ENCODE results near the gene FUT9.
"Not testable (repeated sequence)": the region's sequence is repeated elsewhere in the genome, so short reads cannot be mapped to it uniquely, and the experiment has no call there.

The FUT9 gene

GRCh38 chr6:96186094-96186493 is 170.3 kb downstream of the FUT9 start:
- DNase-seq (ENCODE audit: low read depth in 3 of 3): no peak

DNA sequence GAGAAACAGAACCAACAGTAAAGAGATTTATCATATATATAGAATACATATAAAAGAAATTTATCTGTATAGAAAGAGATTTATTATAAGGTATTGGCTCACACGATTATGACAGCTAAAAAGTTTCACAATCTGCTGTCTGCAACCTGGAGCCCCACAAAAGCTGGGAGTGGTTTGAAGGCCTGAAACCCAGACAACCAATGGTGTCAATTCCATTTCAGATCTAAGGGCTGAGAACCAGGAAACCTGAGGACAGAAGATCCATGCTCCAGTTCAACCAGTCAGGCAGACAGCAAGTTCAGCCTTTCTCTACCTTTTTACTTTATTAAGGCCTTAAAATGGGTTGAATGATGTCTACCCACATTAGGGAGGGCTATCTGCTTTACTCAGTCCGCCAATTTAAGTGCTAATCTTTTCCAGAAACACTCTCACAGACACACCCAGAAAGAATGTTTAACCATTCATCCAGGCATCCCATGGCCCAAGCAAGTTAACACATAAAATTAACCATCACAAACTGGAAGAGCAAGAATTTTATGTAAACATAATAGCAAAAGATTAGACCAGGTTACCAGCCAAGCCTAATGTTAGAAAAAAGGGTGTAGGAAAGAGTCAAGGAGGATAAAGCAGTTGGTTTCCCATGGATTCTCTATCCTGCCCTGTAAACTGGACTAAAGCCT is 170.9 kb downstream of the FUT9 start:
- no peak for DNase-seq (ENCODE audit: low read depth in 3 of 3)

GRCh38 chr6:96194675-96195074 is 178.9 kb downstream of the FUT9 start:
- no peak for DNase-seq (ENCODE audit: low read depth in 3 of 3)

DNA sequence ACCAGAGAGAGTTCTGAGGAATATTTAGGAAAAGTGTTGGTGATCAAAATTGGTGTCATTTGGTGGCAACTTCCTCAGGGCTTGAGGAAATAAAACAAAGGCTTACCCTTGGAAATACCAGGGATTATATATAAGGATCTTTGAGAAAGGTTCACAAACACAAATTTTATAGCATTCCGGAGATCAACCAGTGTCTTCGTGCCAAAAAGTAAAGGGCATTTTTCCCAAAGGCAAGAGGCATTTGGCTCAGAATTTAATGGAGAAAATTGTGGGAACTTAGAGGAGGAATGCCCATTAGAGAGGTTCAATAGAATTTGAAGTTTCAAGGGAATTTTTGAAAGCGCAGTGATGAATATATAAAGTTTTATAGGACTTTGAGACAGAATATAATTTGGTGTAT is 179.5 kb downstream of the FUT9 start:
- no peak for DNase-seq (ENCODE audit: low read depth in 3 of 3)

GRCh38 chr6:96196633-96197032 is 180.9 kb downstream of the FUT9 start:
- DNase-seq (ENCODE audit: low read depth in 3 of 3): no peak

DNA sequence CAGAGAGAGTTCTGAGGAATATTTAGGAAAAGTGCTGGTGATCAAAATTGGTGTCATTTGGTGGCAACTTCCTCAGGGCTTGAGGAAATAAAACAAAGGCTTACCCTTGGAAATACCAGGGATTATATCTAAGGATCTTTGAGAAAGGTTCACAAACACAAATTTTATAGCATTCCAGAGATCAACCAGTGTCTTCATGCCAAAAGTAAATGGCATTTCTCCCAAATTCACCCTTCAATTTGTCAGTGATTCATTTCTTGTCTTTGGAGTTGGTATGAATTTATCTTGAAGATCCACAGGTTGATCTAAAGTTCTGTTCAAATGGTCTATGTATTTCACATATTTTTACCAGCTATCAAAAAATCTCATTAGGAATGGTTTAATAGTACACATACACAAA is 181.5 kb downstream of the FUT9 start:
- DNase-seq (ENCODE audit: low read depth in 3 of 3): no peak

- DNase-seq (ENCODE audit: low read depth in 3 of 3): no peak
Measured at GRCh38 chr6:96202571-96202970, 186.8 kb downstream of the FUT9 start.

DNA sequence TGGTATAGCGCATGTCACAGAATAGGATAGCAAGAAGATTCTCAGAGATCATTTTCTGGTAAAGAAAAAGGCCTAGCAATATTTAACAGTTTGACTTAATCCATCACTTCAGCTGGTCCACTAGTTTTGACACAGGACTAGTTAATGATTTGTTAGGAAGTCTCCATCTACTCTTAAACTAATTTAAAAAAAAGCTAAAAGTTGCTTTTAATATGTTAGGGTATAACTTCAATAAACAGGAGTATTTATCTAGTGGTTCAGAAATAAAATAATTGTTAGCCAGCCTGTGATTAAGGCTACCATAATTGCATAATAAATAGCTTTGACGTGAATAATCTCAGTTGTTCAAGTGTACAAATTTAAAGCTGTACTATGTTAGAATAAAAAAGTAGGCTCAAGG is 195.6 kb downstream of the FUT9 start:
- DNase-seq (ENCODE audit: low read depth in 3 of 3): no peak

DNA sequence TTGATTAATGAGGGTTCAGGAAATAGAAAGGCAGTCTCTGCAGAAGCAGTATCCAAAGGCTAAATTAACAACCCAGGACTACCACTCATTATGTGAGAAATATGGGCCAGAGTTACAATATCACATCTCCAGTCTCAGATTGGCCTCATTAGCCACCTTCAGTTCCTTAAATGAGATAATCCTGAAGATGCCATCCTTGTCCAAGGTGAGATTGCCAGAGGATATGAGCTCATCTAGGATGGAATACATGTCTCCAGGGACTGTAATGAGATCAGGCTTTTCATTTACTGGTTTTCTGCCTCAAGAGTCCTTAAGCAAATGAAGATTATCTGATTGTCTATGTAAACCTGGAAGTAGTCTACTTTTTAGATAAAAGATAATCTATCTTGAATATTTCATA is 196.3 kb downstream of the FUT9 start:
- no peak for DNase-seq (ENCODE audit: low read depth in 3 of 3)

- DNase-seq (ENCODE audit: low read depth in 3 of 3): no peak
Measured at GRCh38 chr6:96213784-96214183, 198.0 kb downstream of the FUT9 start.

- DNase-seq (ENCODE audit: low read depth in 3 of 3): no peak
Measured at GRCh38 chr6:96223695-96224094, 207.9 kb downstream of the FUT9 start.

DNA sequence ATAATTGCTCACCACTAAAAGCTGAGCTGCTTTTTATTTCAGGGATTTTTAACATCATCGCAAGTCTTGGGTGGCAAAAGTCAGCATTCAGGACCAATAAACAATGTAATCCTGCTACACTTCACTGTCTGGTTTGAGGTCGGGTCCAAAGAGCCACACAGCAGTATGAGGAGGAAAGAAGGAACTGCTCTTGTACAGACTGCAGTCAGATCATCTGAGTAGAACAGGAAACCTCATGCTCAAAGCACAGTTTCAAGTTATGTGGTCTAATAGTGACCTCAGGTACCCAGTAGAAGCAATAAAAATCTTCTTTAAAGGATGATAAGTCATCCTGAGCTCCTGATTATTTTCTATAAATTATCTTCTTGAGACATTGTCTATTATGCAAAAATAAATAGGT is 211.4 kb downstream of the FUT9 start:
- DNase-seq (ENCODE audit: low read depth in 3 of 3): no peak

DNA sequence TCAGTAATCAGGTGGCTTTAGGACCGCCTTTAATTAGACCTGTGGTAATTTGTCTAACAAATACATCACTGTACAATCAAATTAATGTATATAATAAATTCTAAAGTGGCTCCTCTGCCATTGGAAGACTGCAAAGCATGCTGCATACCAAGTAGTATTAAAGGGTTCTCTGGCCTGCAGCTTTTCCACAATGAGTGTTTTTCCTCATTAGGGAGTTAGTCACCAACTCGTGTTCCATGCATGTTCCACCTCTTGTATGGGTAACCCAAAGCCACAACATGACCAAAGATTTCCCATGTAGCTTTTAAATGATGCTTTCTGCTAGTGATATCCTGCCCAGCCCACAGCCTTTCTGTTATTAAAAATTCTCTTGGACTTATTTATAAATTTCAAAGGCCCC is 218.7 kb downstream of the FUT9 start:
- DNase-seq (ENCODE audit: low read depth in 3 of 3): no peak

GRCh38 chr6:96235927-96236326 is 220.2 kb downstream of the FUT9 start:
- no peak for DNase-seq (ENCODE audit: low read depth in 3 of 3)

GRCh38 chr6:96236471-96236870 is 220.7 kb downstream of the FUT9 start:
- no peak for DNase-seq (ENCODE audit: low read depth in 3 of 3)

GRCh38 chr6:96237638-96238347 is 222.0 kb downstream of the FUT9 start:
- DNase-seq (ENCODE audit: low read depth in 3 of 3): no peak

GRCh38 chr6:96246563-96246962 is 230.8 kb downstream of the FUT9 start:
- DNase-seq (ENCODE audit: low read depth in 3 of 3): no peak

DNA sequence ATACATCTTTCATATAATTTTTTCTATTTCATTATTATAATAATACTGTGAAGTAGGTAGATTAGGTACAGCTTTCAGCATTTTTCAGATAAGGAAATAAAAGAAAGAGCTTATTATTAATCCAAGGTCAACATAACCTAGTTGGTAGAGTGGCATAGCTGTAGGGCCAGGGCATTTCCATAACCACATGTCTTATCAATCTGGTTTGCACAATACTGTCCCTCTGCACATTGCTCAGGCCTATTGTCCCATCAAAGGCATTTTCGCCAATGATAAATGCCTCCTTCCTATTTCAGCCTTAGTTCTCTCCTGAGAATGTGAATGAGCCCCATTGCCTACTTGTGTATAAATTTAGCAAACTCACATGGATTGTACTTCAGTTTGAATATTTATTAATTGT is 234.0 kb downstream of the FUT9 start:
- DNase-seq (ENCODE audit: low read depth in 3 of 3): no peak

DNA sequence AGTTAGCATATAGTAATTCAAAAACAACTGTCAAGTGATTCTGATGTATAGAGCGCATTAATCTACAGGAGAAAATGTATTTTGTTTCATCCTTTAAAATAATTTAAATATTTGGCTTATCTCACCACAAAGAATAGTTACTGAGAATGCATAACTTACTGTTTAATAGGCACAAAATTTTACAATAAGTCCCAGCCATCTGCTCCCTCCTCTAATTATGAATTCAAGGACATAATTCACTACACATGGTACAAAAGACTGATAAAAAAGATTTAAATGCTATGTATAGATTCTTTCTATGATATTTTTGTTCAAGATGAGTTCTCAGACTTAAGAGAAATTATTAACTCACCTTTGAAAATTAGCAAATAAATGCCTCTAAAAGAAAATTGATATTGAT is 242.0 kb downstream of the FUT9 start:
- DNase-seq (ENCODE audit: low read depth in 3 of 3): no peak

DNA sequence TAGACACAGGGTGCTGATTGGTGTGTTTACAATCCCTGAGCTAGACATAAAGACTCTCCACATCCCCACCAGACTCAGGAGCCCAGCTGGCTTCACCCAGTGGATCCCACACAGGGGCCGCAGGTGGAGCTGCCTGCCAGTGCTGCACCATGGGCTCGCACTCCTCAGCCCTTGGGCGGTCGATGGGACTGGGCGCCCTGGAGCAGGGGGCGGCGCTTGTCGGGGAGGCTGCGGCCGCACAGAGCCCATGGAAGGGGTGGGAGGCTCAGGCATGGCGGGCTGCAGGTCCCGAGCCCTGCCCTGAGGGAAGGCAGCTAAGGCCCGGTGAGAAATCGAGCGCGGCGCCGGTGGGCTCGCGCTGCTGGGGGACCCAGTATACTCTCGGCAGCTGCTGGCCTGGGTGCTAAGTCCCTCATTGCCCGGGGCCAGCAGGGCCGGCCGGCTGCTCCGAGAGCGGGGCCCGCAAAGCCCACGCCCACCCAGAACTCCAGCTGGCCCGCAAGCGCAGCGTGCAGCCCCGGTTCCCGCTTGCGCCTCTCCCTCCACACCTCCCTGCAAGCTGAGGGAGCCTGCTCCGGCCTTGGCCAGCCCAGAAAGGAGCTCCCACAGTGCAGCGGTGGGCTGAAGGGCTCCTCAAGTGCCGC is 245.1 kb downstream of the FUT9 start:
- not testable (repeated sequence) for DNase-seq (ENCODE audit: low read depth in 3 of 3)

Data from stimulated activated CD4-positive, alpha-beta T cell treated with anti-CD3 and anti-CD28 coated beads, TNF-alpha, amount 100 ng/mL, for 24 hours (primary cell).